Osteocyte (in vitro differentiated cells): ENCODE measurements around the gene MBP. TPM values are rescaled to one million over a fixed set of nuclear protein-coding genes. Genes with fewer than 3 reads are reported as not detected.
A peak's percentile ranks its signal among the peaks of the same experiment; 100 is the strongest.

ENCODE experiments used
- DNase-seq: peaks from one replicate; pipeline ENCODE4 v3.0.0; 2021; ENCODE audit warnings: mixed read lengths; ENCODE audit not compliant: unreplicated experiment; ENCODE audit errors: extremely low spot score
- H3K27ac Mint-ChIP-seq: one replicate; pipeline ENCODE4 v1.8.0; 2021; ENCODE audit warnings: mild to moderate bottlenecking, mixed read lengths; ENCODE audit not compliant: unreplicated experiment
- H3K27me3 Mint-ChIP-seq: one replicate; pipeline ENCODE4 v1.8.0; 2021; ENCODE audit warnings: mixed read lengths; ENCODE audit not compliant: unreplicated experiment
- H3K36me3 Mint-ChIP-seq: one replicate; pipeline ENCODE4 v1.8.0; 2021; ENCODE audit warnings: mixed read lengths; ENCODE audit not compliant: unreplicated experiment
- H3K4me1 Mint-ChIP-seq: one replicate; pipeline ENCODE4 v1.8.0; 2021; ENCODE audit warnings: mixed read lengths; ENCODE audit not compliant: unreplicated experiment
- H3K4me3 Mint-ChIP-seq: one replicate; pipeline ENCODE4 v1.8.0; 2021; ENCODE audit warnings: mild to moderate bottlenecking, moderate library complexity, mixed read lengths; ENCODE audit not compliant: unreplicated experiment
- H3K9me3 Mint-ChIP-seq: one replicate; pipeline ENCODE4 v1.8.0; 2021; ENCODE audit warnings: mixed read lengths; ENCODE audit not compliant: unreplicated experiment
- CTCF ChIP-seq: fragments of 200-600 bp; sonication (generic); IDR thresholded peaks from 2 replicates; pipeline ENCODE4 v1.5.0; 2021; ENCODE audit warnings: antibody characterized with exemption, mild to moderate bottlenecking, moderate library complexity
- total RNA-seq: library from RNA; stranded (reverse); gene quantifications from 2 replicates; pipeline ENCODE4 v1.2.1, GENCODE V29; 2021

The MBP gene
- total RNA-seq, 1 donor from 2014 or later: 18.6 TPM

GRCh38 chr18:77039196-77040130 lies 93.1 kb downstream of the MBP start:
- Mint-ChIP-seq H3K27me3 (no peaks in the 10 kb centered on the region), H3K27ac (no peak overlapping the region), H3K4me3 (no peak overlapping the region), H3K4me1 (peaks cover 37% of the 10 kb centered on the region), H3K9me3 (no peaks in the 10 kb centered on the region), H3K36me3 (peaks cover 5% of the 10 kb centered on the region)
- DNase-seq: no peak
- TF ChIP-seq CTCF: no peak

GRCh38 chr18:77038182-77038858 lies 94.3 kb downstream of the MBP start:
- Mint-ChIP-seq H3K36me3 (peaks cover 7% of the 10 kb centered on the region), H3K4me3 (no peak overlapping the region), H3K9me3 (no peaks in the 10 kb centered on the region), H3K4me1 (peaks cover 30% of the 10 kb centered on the region), H3K27ac (no peak overlapping the region), H3K27me3 (no peaks in the 10 kb centered on the region)
- TF ChIP-seq CTCF: no peak
- DNase-seq: no peak

- Mint-ChIP-seq H3K27me3 (no peaks in the 10 kb centered on the region), H3K4me3 (no peak overlapping the region), H3K4me1 (peaks cover 25% of the 10 kb centered on the region), H3K9me3 (no peaks in the 10 kb centered on the region), H3K27ac (no peak overlapping the region), H3K36me3 (peaks cover 7% of the 10 kb centered on the region)
- TF ChIP-seq CTCF: no peak
- DNase-seq: no peak
These were observed 95.0 kb downstream of the MBP start for GRCh38 chr18:77037567-77037966.

- Mint-ChIP-seq H3K4me3 (no peak overlapping the region), H3K27me3 (no peaks in the 10 kb centered on the region), H3K27ac (peak overlapping the region; percentile 6), H3K9me3 (no peaks in the 10 kb centered on the region), H3K4me1 (peaks cover 38% of the 10 kb centered on the region), H3K36me3 (peaks cover 7% of the 10 kb centered on the region)
- no peak for TF ChIP-seq CTCF
- no peak for DNase-seq
These were observed 97.0 kb downstream of the MBP start for GRCh38 chr18:77035380-77036187.
